H1 (cell line): ENCODE data around the gene ST3GAL2. TPM values are rescaled to one million over a fixed set of nuclear protein-coding genes. Genes with fewer than 3 reads are reported as not detected.
"Not testable (repeated sequence)": the region's sequence is repeated elsewhere in the genome, so short reads cannot be mapped to it uniquely, and the experiment has no call there.

Experiments
- CTCF ChIA-PET: fragments of 300-600 bp; sonication (Branson Sonifier 250); formaldehyde crosslinking; loops from one replicate; lab custom pipeline; 2021; ENCODE audit not compliant: partially characterized antibody; lab: Charles Lee
- POLR2A ChIA-PET: fragments of 300-600 bp; sonication (Branson Sonifier 250); formaldehyde crosslinking; loops from one replicate; lab custom pipeline; 2021; ENCODE audit warnings: inconsistent platforms; ENCODE audit not compliant: partially characterized antibody; lab: Charles Lee
- DNase-seq, 2 experiments: peaks; one replicate each; pipeline versions ENCODE4 v3.0.0 to v3.0.0-alpha.2; 2010 to 2022; ENCODE audit warnings: low spot score in 2 of 2, low read depth in 1 of 2, mixed read lengths in 1 of 2
- FAIRE-seq: peaks from 2 replicates; lab custom pipeline; 2011; peaks lifted over from hg19 to GRCh38; lab: Jason Lieb, UNC
- H2AFZ ChIP-seq: 2 replicates; pipeline ENCODE4 v1.8.1; 2012; ENCODE audit warnings: low read length, inconsistent platforms
- H2AK5ac ChIP-seq: 2 replicates; pipeline ENCODE4 v1.6.1; 2013; ENCODE audit warnings: low read depth, low read length
- H2BK120ac ChIP-seq: replicated peaks from 2 replicates; pipeline ENCODE3; 2013; ENCODE audit warnings: low read depth, low read length, inconsistent platforms
- H2BK12ac ChIP-seq: 2 replicates; pipeline ENCODE4 v1.6.1; 2013; ENCODE audit warnings: low read depth, low read length
- H2BK15ac ChIP-seq: 2 replicates; pipeline ENCODE4 v1.6.1; 2013; ENCODE audit warnings: low read length
- H2BK20ac ChIP-seq: 2 replicates; pipeline ENCODE4 v1.6.1; 2013; ENCODE audit warnings: low read length
- H2BK5ac ChIP-seq: 2 replicates; pipeline ENCODE4 v1.6.1; 2013; ENCODE audit warnings: low read depth, low read length
- H3K14ac ChIP-seq: 2 replicates; pipeline ENCODE4 v1.6.1; 2013; ENCODE audit warnings: inconsistent platforms; ENCODE audit not compliant: insufficient read length
- H3K18ac ChIP-seq: 2 replicates; pipeline ENCODE4 v1.6.1; 2013; ENCODE audit warnings: low read length; ENCODE audit errors: extremely low read depth
- H3K23ac ChIP-seq: 2 replicates; pipeline ENCODE4 v1.6.1; 2013; ENCODE audit warnings: inconsistent platforms; ENCODE audit not compliant: insufficient read length
- H3K23me2 ChIP-seq: 2 replicates; pipeline ENCODE4 v1.6.1; 2013; ENCODE audit warnings: low read depth, low read length
- H3K27ac ChIP-seq: 2 replicates; pipeline ENCODE4 v1.6.1; 2011; ENCODE audit warnings: low read depth, low read length, inconsistent platforms
- H3K27me3 ChIP-seq, 4 experiments: replicated peaks in 1 of 4; 1 replicate in 1 of 4; 2 replicates in 3 of 4; pipeline versions ENCODE4 v1.6.1 to v1.8.1; 2011 to 2013; ENCODE audit warnings: low read length in 3 of 4, mild to moderate bottlenecking in 3 of 4, inconsistent platforms in 2 of 4, mixed read lengths in 2 of 4, moderate library complexity in 1 of 4; ENCODE audit not compliant: control insufficient read depth in 3 of 4, insufficient read depth in 3 of 4; ENCODE audit errors: extremely low read depth in 1 of 4
- H3K36me3 ChIP-seq, 4 experiments: 2 replicates each; pipeline versions ENCODE4 v1.6.1 to v1.8.1; 2011 to 2013; ENCODE audit warnings: mild to moderate bottlenecking in 4 of 4, low read length in 3 of 4, moderate library complexity in 2 of 4, control low read depth in 1 of 4, inconsistent platforms in 1 of 4; ENCODE audit not compliant: insufficient read depth in 4 of 4, control insufficient read depth in 2 of 4
- H3K4ac ChIP-seq: replicated peaks from 2 replicates; pipeline ENCODE3; 2013; ENCODE audit warnings: low read length, low read depth, mixed read lengths, inconsistent platforms; ENCODE audit not compliant: insufficient read length
- H3K4me1 ChIP-seq, 4 experiments: replicated peaks in 1 of 4; 1 replicate in 1 of 4; 2 replicates in 3 of 4; pipeline versions ENCODE4 v1.6.1 to v1.8.1; 2011 to 2013; ENCODE audit warnings: low read length in 3 of 4, inconsistent platforms in 2 of 4, mixed read lengths in 1 of 4; ENCODE audit not compliant: insufficient read depth in 4 of 4, control insufficient read depth in 3 of 4
- H3K4me2 ChIP-seq, 2 experiments: 2 replicates each; pipeline versions ENCODE4 v1.6.1 to v1.8.1; 2011 to 2013; ENCODE audit warnings: low read depth in 2 of 2, low read length in 2 of 2, control low read depth in 1 of 2, inconsistent platforms in 1 of 2, mild to moderate bottlenecking in 1 of 2; ENCODE audit not compliant: insufficient read depth in 1 of 2
- H3K4me3 ChIP-seq, 4 experiments: fragments of 200-600, 300-600 bp in 1 of 4; sonication (generic), shearing (Covaris generic), sonication (Bioruptor Twin) in 1 of 4; 2 replicates each; pipeline versions ENCODE4 v1.5.1 to v1.8.1; 2011 to 2016; ENCODE audit warnings: low read length in 4 of 4, low read depth in 3 of 4, control low read depth in 2 of 4, inconsistent platforms in 2 of 4, mild to moderate bottlenecking in 2 of 4, mixed read lengths in 1 of 4, moderate library complexity in 1 of 4; ENCODE audit not compliant: insufficient read depth in 2 of 4; ENCODE audit errors: extremely low read depth in 1 of 4
- H3K56ac ChIP-seq: replicated peaks from 2 replicates; pipeline ENCODE3; 2013; ENCODE audit warnings: low read depth, mild to moderate bottlenecking, mixed read lengths, low read length, inconsistent platforms; ENCODE audit not compliant: insufficient read length
- H3K79me1 ChIP-seq: 2 replicates; pipeline ENCODE4 v1.6.1; 2013; ENCODE audit warnings: low read depth, low read length, control low read depth
- H3K79me2 ChIP-seq, 2 experiments: 2 replicates each; pipeline versions ENCODE4 v1.6.1 to v1.8.1; 2012 to 2013; ENCODE audit warnings: low read length in 2 of 2, mild to moderate bottlenecking in 2 of 2, inconsistent platforms in 1 of 2; ENCODE audit not compliant: insufficient read depth in 2 of 2, control insufficient read depth in 1 of 2
- H3K9ac ChIP-seq, 4 experiments: replicated peaks in 1 of 4; 1 replicate in 1 of 4; 2 replicates in 3 of 4; pipeline versions ENCODE4 v1.6.1 to v1.8.1; 2011 to 2013; ENCODE audit warnings: low read depth in 3 of 4, low read length in 3 of 4, control low read depth in 2 of 4, mild to moderate bottlenecking in 2 of 4, moderate library complexity in 2 of 4, inconsistent platforms in 1 of 4; ENCODE audit errors: extremely low read depth in 1 of 4
- H3K9me3 ChIP-seq, 2 experiments: 2 replicates each; pipeline versions ENCODE4 v1.6.1 to v1.8.1; 2012 to 2013; ENCODE audit warnings: mild to moderate bottlenecking in 2 of 2, moderate library complexity in 2 of 2, control low read depth in 1 of 2, inconsistent platforms in 1 of 2, low read depth in 1 of 2, low read length in 1 of 2, mixed read lengths in 1 of 2; ENCODE audit not compliant: insufficient read depth in 2 of 2
- H4K20me1 ChIP-seq, 2 experiments: replicated peaks in 1 of 2; 2 replicates each; pipeline versions ENCODE3 to v1.8.1; 2011 to 2013; ENCODE audit warnings: inconsistent platforms in 2 of 2, low read length in 2 of 2, mild to moderate bottlenecking in 1 of 2; ENCODE audit not compliant: insufficient read depth in 2 of 2, control insufficient read depth in 1 of 2
- H4K5ac ChIP-seq: 2 replicates; pipeline ENCODE4 v1.6.1; 2013; ENCODE audit warnings: low read length, low read depth, mixed read lengths, inconsistent platforms; ENCODE audit not compliant: insufficient read length
- H4K8ac ChIP-seq: 2 replicates; pipeline ENCODE4 v1.8.0; 2013; ENCODE audit warnings: mild to moderate bottlenecking, moderate library complexity, low read length, inconsistent platforms; ENCODE audit not compliant: insufficient read depth; ENCODE audit errors: extremely low read depth
- H4K91ac ChIP-seq: replicated peaks from 2 replicates; pipeline ENCODE3; 2013; ENCODE audit warnings: low read length, mixed read lengths, inconsistent platforms; ENCODE audit not compliant: insufficient read length
- CREB1 ChIP-seq: IDR thresholded peaks from 2 replicates; pipeline ENCODE4 v1.6.1; 2012; ENCODE audit warnings: inconsistent platforms
- EGR1 ChIP-seq: IDR thresholded peaks from 2 replicates; pipeline ENCODE4 v1.6.1; 2011; ENCODE audit warnings: low read depth, low read length, borderline replicate concordance
- FOSL1 ChIP-seq: IDR thresholded peaks from 2 replicates; pipeline ENCODE4 v1.6.1; 2011; ENCODE audit warnings: mild to moderate bottlenecking, low read depth, low read length, moderate library complexity; ENCODE audit not compliant: insufficient read depth
- JUN ChIP-seq: IDR thresholded peaks from 2 replicates; pipeline ENCODE4 v1.6.1; 2011; ENCODE audit warnings: low read depth, mild to moderate bottlenecking, improper control_type of control experiment, low read length
- KDM4A ChIP-seq: IDR thresholded peaks from one replicate; pipeline ENCODE4 v1.7.1; 2012; ENCODE audit warnings: low read depth, mild to moderate bottlenecking, moderate library complexity, low read length, inconsistent platforms; ENCODE audit not compliant: severe bottlenecking
- SP1 ChIP-seq: IDR thresholded peaks from 2 replicates; pipeline ENCODE4 v1.6.1; 2011; ENCODE audit warnings: low read depth, low read length
- WGBS, 2 experiments: shearing (Covaris generic) in 1 of 2; methylation state at CpG; one replicate each; pipeline versions ENCODE4 v1.1.6 to v1.1.7; 2013 to 2015; ENCODE audit warnings: low lambda C conversion rate in 2 of 2, mixed read lengths in 2 of 2, inconsistent platforms in 1 of 2, low coverage in 1 of 2, missing lambda C conversion rate in 1 of 2; ENCODE audit not compliant: insufficient replicate concordance in 2 of 2, insufficient coverage in 1 of 2, insufficient read length in 1 of 2; ENCODE audit errors: extremely low coverage in 1 of 2, missing lambda C conversion rate in 1 of 2; 5-methylcytosine and 5-hydroxymethylcytosine counted together
- polyA plus RNA-seq, 7 experiments: library from polyadenylated mRNA; depleted of rRNA in 3 of 7; stranded (reverse) in 5 of 7; unstranded in 2 of 7; fragments of >200 nt in 5 of 7; fragments of 200-250 nt in 2 of 7; gene quantifications; 1 replicate in 5 of 7; 2 replicates in 1 of 7; 4 replicates in 1 of 7; pipeline versions ENCODE4 v1.2.1 to v1.2.3, GENCODE V29; 2011 to 2013; ENCODE audit warnings: missing spikeins in 2 of 7, mixed read lengths in 2 of 7
- total RNA-seq: library from RNA; stranded (reverse); fragmentation: NEBNext Ultra II Directional; extraction: Animal tissue kit (Norgen Biotek cat#: 25700); gene quantifications from 2 replicates; pipeline ENCODE4 v1.2.1, GENCODE V29; 2021
- TF ChIP-seq, protein P1 (sequence below), 3 experiments: IDR thresholded peaks; 1 replicate in 2 of 3; 2 replicates in 1 of 3; pipeline versions ENCODE4 v1.5.1 to v1.6.1; 2011; ENCODE audit warnings: low read length in 3 of 3, mild to moderate bottlenecking in 3 of 3, inconsistent platforms in 2 of 3, low read depth in 1 of 3, moderate library complexity in 1 of 3; ENCODE audit not compliant: insufficient read depth in 1 of 3; ENCODE audit errors: control extremely low read depth in 1 of 3
- TF ChIP-seq, protein P2 (sequence below): IDR thresholded peaks from 2 replicates; pipeline ENCODE4 v1.6.1; 2011; ENCODE audit warnings: low read length, improper control_type of control experiment

Gene ST3GAL2
- total and polyA plus RNA-seq, 2 of the 8 experiments (the other 6 are each of a cell fraction or from before 2014, with no cell fraction given): 14.4 to 39.7 TPM

DNA sequence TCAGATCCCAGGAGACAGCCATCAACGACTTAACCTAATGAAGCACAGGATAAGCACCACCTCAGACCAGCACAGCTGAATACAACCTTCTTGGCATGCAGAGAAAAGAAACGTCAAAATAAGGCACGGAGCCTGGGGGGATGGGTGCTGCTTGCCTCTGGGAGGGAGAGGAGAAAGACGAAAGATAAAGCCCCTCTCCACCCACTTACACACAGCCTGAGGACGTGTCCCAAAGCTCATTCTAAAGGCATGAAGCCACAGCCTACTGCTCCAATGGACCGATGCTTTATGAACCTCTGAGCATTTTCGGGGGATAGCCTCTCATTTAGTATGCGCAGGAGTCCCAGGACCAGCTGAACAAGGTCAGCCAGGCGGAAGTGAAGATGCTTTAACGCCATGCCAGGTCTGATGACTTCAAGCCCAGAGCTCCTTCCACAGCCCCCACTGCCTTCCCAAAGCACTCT lies 31.1 kb downstream of the ST3GAL2 start (continued):
- TF ChIP-seq, protein P1, sequence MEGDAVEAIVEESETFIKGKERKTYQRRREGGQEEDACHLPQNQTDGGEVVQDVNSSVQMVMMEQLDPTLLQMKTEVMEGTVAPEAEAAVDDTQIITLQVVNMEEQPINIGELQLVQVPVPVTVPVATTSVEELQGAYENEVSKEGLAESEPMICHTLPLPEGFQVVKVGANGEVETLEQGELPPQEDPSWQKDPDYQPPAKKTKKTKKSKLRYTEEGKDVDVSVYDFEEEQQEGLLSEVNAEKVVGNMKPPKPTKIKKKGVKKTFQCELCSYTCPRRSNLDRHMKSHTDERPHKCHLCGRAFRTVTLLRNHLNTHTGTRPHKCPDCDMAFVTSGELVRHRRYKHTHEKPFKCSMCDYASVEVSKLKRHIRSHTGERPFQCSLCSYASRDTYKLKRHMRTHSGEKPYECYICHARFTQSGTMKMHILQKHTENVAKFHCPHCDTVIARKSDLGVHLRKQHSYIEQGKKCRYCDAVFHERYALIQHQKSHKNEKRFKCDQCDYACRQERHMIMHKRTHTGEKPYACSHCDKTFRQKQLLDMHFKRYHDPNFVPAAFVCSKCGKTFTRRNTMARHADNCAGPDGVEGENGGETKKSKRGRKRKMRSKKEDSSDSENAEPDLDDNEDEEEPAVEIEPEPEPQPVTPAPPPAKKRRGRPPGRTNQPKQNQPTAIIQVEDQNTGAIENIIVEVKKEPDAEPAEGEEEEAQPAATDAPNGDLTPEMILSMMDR (IDR thresholded peaks at IDR 0.05; ENCODE audit: control extremely low read depth in 1 of 3, insufficient read depth in 1 of 3, low read depth in 1 of 3, low read length in 3 of 3): no peak
- TF ChIP-seq, protein P2, sequence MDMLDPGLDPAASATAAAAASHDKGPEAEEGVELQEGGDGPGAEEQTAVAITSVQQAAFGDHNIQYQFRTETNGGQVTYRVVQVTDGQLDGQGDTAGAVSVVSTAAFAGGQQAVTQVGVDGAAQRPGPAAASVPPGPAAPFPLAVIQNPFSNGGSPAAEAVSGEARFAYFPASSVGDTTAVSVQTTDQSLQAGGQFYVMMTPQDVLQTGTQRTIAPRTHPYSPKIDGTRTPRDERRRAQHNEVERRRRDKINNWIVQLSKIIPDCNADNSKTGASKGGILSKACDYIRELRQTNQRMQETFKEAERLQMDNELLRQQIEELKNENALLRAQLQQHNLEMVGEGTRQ: no peak
- TF ChIP-seq SP1 (no peak), EGR1 (no peak), KDM4A (no peak), CREB1 (no peak), FOSL1 (no peak), JUN (no peak)

GRCh38 chr16:70406104-70406503 lies 32.8 kb downstream of the ST3GAL2 start:
- H3K56ac ChIP-seq, H3K4me3 ChIP-seq, DNase-seq, H3K27ac ChIP-seq, H2BK12ac ChIP-seq, H3K36me3 ChIP-seq, H3K23ac ChIP-seq, H4K5ac ChIP-seq, H3K9ac ChIP-seq, H3K4me2 ChIP-seq, H3K23me2 ChIP-seq, H3K14ac ChIP-seq, H2BK5ac ChIP-seq, H3K9me3 ChIP-seq, H2AK5ac ChIP-seq, H4K20me1 ChIP-seq, H4K8ac ChIP-seq, H3K4ac ChIP-seq, H2BK20ac ChIP-seq, H3K18ac ChIP-seq, FAIRE-seq, H2BK120ac ChIP-seq, H2BK15ac ChIP-seq, H3K79me1 ChIP-seq, H4K91ac ChIP-seq, H2AFZ ChIP-seq, H3K27me3 ChIP-seq: not testable (repeated sequence)
- ChIA-PET POLR2A (interaction anchor here (1.2 kb wide), 1 partner anchor 24 kb away, joined by 6 read pairs; no protein-coding TSS in a partner anchor), CTCF (interaction anchor here (0.6 to 4.5 kb wide), 5 partner anchors 11 to 65 kb away, joined by 3 to 23 read pairs (median 5); no protein-coding TSS in a partner anchor)
- Histone ChIP-seq H3K4me1 (peaks cover 2 to 15% (median 7%) of the 10 kb centered on the region in 4 experiments), H3K79me2 (peaks cover 0 to 14% of the 10 kb centered on the region in 2 experiments; a peak in 2 of 4 replicates)
- WGBS, 2 experiments: 91% methylated on average over 5 of the region's 5 CpGs; no CpG with 5 or more reads in 1 of the 2 experiments
